RWPE2 (cell line): ENCODE results near the gene CEP85L.
A peak's percentile ranks its signal among the peaks of the same experiment; 100 is the strongest.

Experiments
- ATAC-seq: fragments of 200-7000 bp; cut with Tn5 transposase; 3 replicates; pipeline ENCODE4 v1.9.1; 2021; ENCODE audit warnings: low read depth
- DNase-seq: peaks from one replicate; pipeline ENCODE4 v3.0.0-alpha.2; 2020; ENCODE audit warnings: low spot score
- H3K27ac ChIP-seq: fragments of 450-650 bp; 2 replicates; pipeline ENCODE4 v1.5.1; 2017; ENCODE audit warnings: mild to moderate bottlenecking; ENCODE audit not compliant: poor library complexity, severe bottlenecking
- H3K27me3 ChIP-seq: fragments of 250-450 bp; sonication (Bioruptor Pico); 2 replicates; pipeline ENCODE4 v1.5.1; 2021; ENCODE audit warnings: mild to moderate bottlenecking, moderate library complexity; ENCODE audit not compliant: insufficient read depth, poor library complexity, severe bottlenecking
- H3K36me3 ChIP-seq: fragments of 250-450 bp; sonication (Bioruptor Pico); 2 replicates; pipeline ENCODE4 v1.5.1; 2020; ENCODE audit warnings: low read depth, mild to moderate bottlenecking, moderate library complexity
- H3K4me1 ChIP-seq: fragments of 250-450 bp; sonication (Bioruptor Pico); 2 replicates; pipeline ENCODE4 v1.5.1; 2021; ENCODE audit warnings: mild to moderate bottlenecking, moderate library complexity; ENCODE audit not compliant: insufficient read depth, poor library complexity, severe bottlenecking
- H3K4me3 ChIP-seq: fragments of 250-450 bp; sonication (Bioruptor Pico); 2 replicates; pipeline ENCODE4 v1.5.1; 2021; ENCODE audit warnings: mild to moderate bottlenecking, moderate library complexity; ENCODE audit not compliant: severe bottlenecking
- H3K9me3 ChIP-seq: fragments of 250-450 bp; sonication (Bioruptor Pico); 2 replicates; pipeline ENCODE4 v1.5.1; 2021; ENCODE audit warnings: mild to moderate bottlenecking, moderate library complexity; ENCODE audit not compliant: severe bottlenecking
- TF ChIP-seq, protein P1 (sequence below): fragments of 450-650 bp; IDR thresholded peaks from one replicate; pipeline ENCODE4 v1.5.1; 2017; ENCODE audit warnings: mild to moderate bottlenecking, moderate library complexity; ENCODE audit not compliant: poor library complexity, severe bottlenecking

The CEP85L gene

DNA sequence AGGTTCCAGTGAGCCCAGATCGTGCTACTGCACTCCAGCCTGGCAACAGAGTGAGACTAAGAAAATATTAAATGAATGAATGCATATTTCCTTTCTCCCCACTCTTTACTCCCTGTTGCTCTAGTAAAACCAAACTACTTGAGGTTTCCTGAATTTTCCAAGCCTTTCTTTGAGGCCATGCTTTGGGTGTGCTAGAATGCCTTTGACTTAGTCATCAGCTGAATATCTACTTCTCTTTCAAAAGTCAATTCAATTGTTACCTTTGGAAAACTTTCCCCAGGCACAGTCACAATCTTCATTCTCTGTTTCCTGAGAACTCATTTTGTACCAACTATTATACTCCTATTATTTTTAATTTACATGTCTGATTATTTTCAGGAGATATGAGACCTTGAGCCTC is 27.5 kb upstream of the CEP85L start:
- TF ChIP-seq, protein P1, sequence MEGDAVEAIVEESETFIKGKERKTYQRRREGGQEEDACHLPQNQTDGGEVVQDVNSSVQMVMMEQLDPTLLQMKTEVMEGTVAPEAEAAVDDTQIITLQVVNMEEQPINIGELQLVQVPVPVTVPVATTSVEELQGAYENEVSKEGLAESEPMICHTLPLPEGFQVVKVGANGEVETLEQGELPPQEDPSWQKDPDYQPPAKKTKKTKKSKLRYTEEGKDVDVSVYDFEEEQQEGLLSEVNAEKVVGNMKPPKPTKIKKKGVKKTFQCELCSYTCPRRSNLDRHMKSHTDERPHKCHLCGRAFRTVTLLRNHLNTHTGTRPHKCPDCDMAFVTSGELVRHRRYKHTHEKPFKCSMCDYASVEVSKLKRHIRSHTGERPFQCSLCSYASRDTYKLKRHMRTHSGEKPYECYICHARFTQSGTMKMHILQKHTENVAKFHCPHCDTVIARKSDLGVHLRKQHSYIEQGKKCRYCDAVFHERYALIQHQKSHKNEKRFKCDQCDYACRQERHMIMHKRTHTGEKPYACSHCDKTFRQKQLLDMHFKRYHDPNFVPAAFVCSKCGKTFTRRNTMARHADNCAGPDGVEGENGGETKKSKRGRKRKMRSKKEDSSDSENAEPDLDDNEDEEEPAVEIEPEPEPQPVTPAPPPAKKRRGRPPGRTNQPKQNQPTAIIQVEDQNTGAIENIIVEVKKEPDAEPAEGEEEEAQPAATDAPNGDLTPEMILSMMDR, result no peak
- H3K4me3 ChIP-seq, result no peak overlapping the region
- DNase-seq (no peak), ATAC-seq (0 out of 3 replicates have a peak, but pooled peaks have one; percentile 33)
- H3K9me3 ChIP-seq, result no peaks in the 10 kb centered on the region
- no peaks in the 10 kb centered on the region for H3K36me3 ChIP-seq
- H3K4me1 ChIP-seq, result peaks cover 6% of the 10 kb centered on the region
- H3K27ac ChIP-seq, result no peak overlapping the region
- H3K27me3 ChIP-seq, result no peaks in the 10 kb centered on the region

DNA sequence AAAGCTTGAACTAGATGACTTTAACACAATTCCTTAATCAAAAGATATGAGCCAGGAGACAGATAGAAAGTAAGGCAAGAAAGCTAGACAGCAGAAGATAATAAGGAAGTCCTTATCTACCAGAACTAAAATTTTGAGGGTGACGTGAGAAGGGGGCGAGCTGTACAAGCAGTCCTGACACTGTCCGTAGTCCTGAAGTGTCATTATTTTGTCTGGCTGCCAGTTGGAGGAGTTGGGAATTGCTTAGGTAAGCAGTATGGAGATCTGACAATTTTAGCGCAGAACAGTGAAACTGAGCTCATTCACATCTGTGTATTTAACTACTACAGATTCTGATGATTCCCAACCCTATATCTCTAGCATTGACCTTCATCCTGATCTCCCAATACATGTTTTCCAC is 25.8 kb upstream of the CEP85L start:
- TF ChIP-seq, protein P1, result no peak
- H3K4me3 ChIP-seq, result no peak overlapping the region
- no peak for DNase-seq
- no peaks in the 10 kb centered on the region for H3K36me3 ChIP-seq
- no peaks in the 10 kb centered on the region for H3K9me3 ChIP-seq
- H3K27me3 ChIP-seq, result no peaks in the 10 kb centered on the region
- H3K4me1 ChIP-seq, result peaks cover 6% of the 10 kb centered on the region
- no peak overlapping the region for H3K27ac ChIP-seq
- no peak for ATAC-seq

DNA sequence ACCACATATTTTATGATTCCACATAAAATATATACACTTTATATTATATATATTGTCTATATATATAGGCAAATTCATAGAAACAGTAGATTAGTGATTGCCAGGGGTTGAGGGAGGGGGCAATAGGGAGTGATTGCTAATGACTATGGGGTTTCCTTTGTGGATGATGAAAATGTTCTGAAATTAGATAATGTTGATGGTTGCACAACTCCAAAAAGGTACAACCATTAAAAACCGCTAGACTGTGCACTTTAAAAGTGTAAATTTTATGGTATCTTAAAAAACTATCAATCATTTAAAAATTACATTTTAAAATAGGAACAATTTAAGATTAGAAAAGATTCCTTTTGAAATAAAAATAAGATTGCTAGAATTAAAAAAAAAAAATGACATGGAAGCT is 23.8 kb upstream of the CEP85L start:
- Histone ChIP-seq H3K9me3 (no peaks in the 10 kb centered on the region), H3K27ac (no peak overlapping the region), H3K4me1 (peaks cover 6% of the 10 kb centered on the region), H3K4me3 (no peak overlapping the region), H3K36me3 (no peaks in the 10 kb centered on the region), H3K27me3 (no peaks in the 10 kb centered on the region)
- no peak for DNase-seq
- TF ChIP-seq, protein P1, result no peak
- no peak for ATAC-seq

DNA sequence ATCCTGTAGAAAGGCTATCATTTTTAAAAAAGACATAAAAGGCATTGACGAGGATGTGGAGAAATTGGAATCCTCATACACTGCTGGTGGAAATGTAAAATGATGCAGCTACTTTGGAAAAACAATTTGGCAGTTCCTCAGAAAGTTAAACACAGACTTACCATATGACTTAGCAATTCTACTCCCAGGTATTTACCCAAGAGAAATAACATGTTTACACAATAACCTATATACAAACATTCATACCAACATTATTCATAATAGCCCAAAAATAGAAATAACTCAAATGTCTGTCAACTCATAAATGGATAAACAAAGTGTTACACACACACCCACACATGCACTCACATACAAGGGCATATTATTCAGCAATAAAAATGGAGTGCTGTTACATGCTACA is 23.4 kb upstream of the CEP85L start:
- Histone ChIP-seq H3K27me3 (no peaks in the 10 kb centered on the region), H3K9me3 (no peaks in the 10 kb centered on the region), H3K27ac (no peak overlapping the region), H3K4me3 (no peak overlapping the region), H3K36me3 (no peaks in the 10 kb centered on the region), H3K4me1 (peaks cover 6% of the 10 kb centered on the region)
- ATAC-seq (no peak), DNase-seq (no peak)
- TF ChIP-seq, protein P1, result no peak

DNA sequence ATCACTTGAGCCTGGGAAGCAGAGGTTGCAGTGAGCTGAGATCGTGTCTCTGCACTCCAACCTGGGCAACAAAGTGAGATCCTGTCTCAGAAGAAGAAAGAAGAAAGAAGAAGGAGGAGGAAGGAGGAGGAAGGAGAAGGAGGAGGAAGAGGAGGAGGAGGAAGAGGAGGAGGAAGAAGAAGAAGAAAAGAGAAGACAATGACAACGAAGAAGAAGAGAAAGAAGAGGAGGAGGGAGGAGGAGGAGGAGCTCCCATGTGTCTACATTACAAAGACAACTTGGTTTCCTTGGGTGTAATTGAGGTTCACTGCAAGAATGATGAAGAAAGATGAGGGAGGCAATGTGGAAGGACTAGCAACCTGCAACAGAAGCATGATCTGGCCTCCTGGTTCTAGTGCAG is 21.3 kb upstream of the CEP85L start:
- no peak overlapping the region for H3K4me3 ChIP-seq
- H3K9me3 ChIP-seq, result no peaks in the 10 kb centered on the region
- no peaks in the 10 kb centered on the region for H3K4me1 ChIP-seq
- H3K27ac ChIP-seq, result no peak overlapping the region
- DNase-seq (no peak), ATAC-seq (no peak)
- no peaks in the 10 kb centered on the region for H3K36me3 ChIP-seq
- H3K27me3 ChIP-seq, result no peaks in the 10 kb centered on the region
- TF ChIP-seq, protein P1, result no peak
